HG02884 (cell line): Measurements from ENCODE around the gene NUTF2.
"Not testable (repeated sequence)": the region's sequence is repeated elsewhere in the genome, so short reads cannot be mapped to it uniquely, and the experiment has no call there.

Experiments
- ATAC-seq: cut with Tn5 transposase; IDR thresholded peaks from one replicate; pipeline ENCODE4 v1.9.1; 2021; ENCODE audit warnings: mild to moderate bottlenecking, moderate library complexity; ENCODE audit not compliant: unreplicated experiment

The NUTF2 gene

GRCh38 chr16:67883146-67883871 is 36.6 kb downstream of the NUTF2 start:
- no peak for ATAC-seq

GRCh38 chr16:67883872-67884261 is 37.1 kb downstream of the NUTF2 start:
- no peak for ATAC-seq

DNA sequence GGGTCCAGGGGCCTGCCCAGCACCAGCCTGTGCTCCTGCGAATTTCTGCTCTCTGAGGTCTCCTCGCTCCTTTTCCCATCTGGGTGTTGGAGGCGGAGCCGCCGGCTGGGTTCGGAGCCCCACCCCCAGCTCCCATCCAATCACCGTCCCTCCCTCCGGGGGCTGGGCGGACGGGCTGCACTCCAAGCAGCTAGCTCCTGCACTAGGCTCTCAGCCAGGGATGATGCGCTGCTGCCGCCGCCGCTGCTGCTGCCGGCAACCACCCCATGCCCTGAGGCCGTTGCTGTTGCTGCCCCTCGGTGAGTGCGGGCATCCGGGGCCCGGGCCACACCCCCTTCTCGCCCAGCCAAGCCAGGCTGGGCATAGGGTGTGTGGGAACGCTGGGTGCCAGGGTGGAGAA is 38.0 kb downstream of the NUTF2 start, which contains the start of gene NRN1L:
Gene NRN1L (plus strand): TSS at position 202 of the 400 bp plus-strand sequence. CDS start 19 bp downstream, at position 221.
- ATAC-seq, result no peak

DNA sequence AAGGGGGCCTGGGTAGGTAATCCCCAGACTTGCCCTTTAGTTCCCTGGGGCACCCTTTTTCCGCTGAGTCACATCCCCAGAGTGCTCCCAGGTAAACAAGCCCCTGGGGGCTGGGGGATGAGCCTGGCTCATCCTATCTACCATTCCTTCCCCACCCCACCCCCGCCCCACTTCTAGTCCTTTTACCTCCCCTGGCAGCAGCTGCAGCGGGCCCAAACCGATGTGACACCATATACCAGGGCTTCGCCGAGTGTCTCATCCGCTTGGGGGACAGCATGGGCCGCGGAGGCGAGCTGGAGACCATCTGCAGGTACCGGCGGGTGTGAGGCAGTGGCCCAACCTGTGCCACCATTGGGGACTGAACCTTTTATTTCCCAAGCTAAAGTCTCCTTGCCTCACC is 38.8 kb downstream of the NUTF2 start:
- ATAC-seq, result no peak

DNA sequence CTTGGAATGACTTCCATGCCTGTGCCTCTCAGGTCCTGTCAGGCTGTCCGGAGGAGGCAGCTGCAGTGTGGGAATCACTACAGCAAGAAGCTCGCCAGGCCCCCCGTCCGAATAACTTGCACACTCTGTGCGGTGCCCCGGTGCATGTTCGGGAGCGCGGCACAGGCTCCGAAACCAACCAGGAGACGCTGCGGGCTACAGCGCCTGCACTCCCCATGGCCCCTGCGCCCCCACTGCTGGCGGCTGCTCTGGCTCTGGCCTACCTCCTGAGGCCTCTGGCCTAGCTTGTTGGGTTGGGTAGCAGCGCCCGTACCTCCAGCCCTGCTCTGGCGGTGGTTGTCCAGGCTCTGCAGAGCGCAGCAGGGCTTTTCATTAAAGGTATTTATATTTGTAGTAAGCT is 39.2 kb downstream of the NUTF2 start:
- ATAC-seq, result no peak

- no peak for ATAC-seq
Observed at GRCh38 chr16:67886387-67886786, 39.7 kb downstream of the NUTF2 start.

DNA sequence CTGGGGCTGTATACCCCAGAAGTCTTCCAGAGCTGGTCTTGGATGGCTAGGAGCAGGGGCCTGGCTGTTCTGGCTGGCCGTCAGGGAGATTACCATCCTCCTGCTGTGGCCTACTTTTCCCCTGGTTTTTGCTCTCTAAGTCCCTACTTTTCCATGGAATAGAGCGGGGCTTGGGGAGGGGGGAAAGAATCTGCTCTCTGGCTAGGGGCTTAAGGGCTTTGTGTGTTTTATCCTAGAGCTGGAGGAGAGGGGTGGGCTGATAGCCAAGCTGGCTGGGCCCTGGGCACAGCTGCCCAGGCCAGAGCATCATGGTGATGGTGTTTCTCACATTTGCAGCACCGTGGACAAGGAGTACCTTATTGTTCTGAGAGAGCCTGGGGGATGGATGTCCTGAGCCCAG is 41.6 kb downstream of the NUTF2 start:
- ATAC-seq, result no peak

DNA sequence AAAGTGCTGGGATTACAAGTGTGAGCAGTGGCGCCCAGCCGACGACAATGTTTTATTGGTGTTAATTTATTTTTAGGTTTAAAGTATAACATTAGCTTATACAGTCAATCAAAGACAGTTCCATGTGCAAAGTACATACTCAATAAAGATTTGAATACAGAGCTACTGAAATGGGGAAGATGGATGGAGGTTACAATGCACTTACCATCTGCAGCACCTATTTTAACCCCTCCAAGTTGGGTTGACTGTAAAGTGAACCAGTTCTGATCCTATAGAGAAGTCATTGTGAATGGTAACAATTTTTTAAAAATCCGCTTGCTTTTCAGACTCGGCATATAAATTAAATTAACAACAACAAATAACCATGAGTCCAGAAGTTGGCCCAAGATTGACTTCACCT is 45.6 kb downstream of the NUTF2 start:
- ATAC-seq, result no peak

DNA sequence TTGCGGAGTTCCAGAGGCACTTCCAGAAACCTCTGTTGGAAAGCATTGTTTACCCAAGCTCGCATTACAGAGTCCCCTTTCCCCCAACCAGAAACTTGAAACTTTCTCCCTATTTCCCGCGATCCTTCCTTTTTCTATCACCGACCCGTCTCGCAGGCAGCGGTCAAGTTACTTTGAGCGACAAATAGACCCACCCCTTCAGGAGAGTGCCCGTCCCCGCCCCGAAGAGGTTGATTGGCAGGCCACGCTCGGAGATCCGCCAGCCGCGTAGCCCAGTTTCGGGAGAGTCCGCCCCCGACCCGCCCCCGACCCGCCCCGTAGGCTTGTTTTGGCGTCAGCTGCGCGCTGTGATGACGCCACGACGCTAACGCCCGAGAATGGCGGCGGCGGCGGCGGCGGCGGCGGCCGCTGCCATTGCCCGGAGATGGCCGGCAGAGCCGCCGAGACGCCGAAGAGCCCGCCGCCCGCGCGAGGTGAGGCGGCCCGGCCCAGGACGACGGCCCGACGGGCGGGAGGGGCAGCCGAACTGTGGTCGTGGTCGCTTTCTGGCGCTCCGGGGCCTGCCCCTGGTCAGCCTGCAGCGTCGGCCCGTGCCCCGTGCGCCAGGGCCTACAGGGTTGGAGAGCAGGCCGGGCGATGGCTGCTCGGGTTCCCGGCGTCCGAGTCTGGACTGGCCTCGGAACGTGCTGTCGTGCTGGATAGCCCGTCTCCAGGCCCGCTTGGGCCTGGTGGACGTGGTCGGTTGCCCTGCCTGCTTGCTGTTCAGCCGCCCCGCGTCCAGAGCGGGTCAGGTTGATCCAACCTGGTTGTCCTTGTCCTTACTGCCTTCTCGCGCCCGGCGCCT is 46.4 kb downstream of the NUTF2 start, which contains the start of gene PSKH1:
Gene PSKH1 (plus strand): TSS at position 356 of the 844 bp plus-strand sequence. CDS start 15,496 bp downstream, outside the sequence.
- peak; percentile 86 for ATAC-seq

- ATAC-seq, result no peak
Observed at GRCh38 chr16:67893743-67894399, 47.1 kb downstream of the NUTF2 start.

- ATAC-seq, result no peak
Observed at GRCh38 chr16:67897231-67897630, 50.5 kb downstream of the NUTF2 start.

DNA sequence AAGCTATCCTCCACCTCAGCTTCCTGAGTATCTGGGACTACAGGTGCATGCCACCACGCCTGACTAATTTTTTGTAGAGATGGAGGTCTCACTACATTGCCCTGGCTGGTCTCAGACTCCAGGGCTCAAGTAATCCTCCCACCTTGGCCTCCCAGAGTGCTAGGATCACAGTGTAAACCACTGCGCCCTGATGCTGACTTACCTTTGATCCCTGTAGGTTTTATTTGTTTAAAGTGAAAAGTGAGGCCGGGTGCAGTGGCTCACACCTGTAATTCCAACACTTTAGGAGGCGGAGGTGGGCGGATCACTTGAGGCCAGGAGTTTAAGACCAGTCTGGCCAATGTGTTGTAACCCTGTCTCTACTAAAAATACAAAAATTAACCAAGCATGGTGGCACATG is 55.0 kb downstream of the NUTF2 start:
- no peak for ATAC-seq

GRCh38 chr16:67902831-67903230 is 56.1 kb downstream of the NUTF2 start:
- no peak for ATAC-seq

- ATAC-seq, result no peak
Observed at GRCh38 chr16:67907397-67908180, 60.9 kb downstream of the NUTF2 start.

DNA sequence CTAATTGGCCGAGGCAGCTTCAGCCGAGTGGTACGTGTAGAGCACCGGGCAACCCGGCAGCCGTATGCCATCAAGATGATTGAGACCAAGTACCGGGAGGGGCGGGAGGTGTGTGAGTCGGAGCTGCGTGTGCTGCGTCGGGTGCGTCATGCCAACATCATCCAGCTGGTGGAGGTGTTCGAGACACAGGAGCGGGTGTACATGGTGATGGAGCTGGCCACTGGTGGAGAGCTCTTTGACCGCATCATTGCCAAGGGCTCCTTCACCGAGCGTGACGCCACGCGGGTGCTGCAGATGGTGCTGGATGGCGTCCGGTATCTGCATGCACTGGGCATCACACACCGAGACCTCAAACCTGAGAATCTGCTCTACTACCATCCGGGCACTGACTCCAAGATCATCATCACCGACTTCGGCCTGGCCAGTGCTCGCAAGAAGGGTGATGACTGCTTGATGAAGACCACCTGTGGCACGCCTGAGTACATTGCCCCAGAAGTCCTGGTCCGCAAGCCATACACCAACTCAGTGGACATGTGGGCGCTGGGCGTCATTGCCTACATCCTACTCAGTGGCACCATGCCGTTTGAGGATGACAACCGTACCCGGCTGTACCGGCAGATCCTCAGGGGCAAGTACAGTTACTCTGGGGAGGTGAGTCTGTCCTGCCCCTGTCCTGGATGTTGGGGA is 62.5 kb downstream of the NUTF2 start:
- no peak for ATAC-seq

DNA sequence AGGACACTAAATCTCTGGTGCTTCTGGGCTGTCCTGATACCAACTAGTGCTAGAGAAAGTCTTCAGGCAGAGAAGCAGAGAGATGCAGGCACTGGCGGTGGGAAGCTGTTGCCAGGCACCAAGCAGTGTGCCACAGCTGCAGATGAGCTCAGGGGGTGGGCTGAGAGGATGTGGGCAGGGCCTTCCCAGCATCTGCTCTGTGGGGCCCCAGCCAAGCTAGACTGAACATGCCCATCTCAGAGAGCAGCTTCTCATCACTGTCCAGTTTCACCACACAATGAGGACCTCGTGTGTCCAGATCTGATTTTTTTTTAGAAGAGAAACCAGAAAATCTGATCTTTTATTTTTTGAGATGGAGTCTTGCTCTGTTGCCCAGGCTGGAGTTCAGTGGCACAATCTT is 63.4 kb downstream of the NUTF2 start:
- ATAC-seq, result no peak

DNA sequence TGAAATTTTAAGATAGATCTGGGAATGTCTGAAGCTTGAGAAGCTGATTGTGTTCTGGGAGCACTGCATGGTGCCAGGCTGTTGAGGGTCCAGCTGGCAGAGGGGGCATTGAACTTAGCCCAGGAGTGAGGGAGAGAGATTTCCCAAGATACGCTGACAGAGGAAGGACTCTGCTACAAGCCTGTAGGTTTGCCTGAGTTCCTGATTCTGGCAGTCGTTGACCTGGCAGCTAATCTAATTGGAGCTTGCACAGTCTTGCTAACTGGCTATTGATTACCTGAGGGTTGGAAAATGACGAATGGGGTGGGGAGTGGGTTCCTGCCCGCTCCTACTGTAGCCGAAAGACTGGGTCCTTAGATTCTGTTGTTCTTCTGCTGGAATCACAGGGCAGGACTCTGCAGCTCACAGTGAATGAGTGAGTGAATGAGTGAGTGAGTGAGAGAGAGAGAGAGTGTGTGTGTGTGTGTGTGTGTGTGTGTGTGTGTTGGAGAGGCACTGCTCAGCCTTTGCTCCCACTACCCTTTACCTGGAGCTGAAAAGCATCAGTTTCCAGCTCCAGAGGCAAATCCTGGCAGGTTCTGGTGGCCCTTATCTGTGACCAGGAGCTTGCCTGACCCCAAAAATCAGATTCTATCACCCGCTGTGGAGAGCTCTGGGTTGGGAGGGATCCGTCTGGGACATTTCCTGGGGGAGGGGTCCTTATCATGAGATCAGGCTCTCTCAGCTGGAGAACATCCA is 68.2 kb downstream of the NUTF2 start:
- no peak for ATAC-seq

GRCh38 chr16:67915496-67915769 is 68.7 kb downstream of the NUTF2 start:
- not testable (repeated sequence) for ATAC-seq

- ATAC-seq, result no peak
Observed at GRCh38 chr16:67915831-67916723, 69.3 kb downstream of the NUTF2 start.
